NCI-H82 (cell line): ENCODE results near the gene HS3ST5.
"Not testable (repeated sequence)": the region's sequence is repeated elsewhere in the genome, so short reads cannot be mapped to it uniquely, and the experiment has no call there.

ENCODE experiments used
- DNase-seq: peaks from one replicate; lab custom pipeline; 2025; lab: John Stamatoyannopoulos, UW

The HS3ST5 gene

GRCh38 chr6:114153448-114153847 lies 189.4 kb downstream of the HS3ST5 start:
- no peak for DNase-seq

GRCh38 chr6:114151064-114151690 lies 191.6 kb downstream of the HS3ST5 start:
- DNase-seq: no peak

- DNase-seq: not testable (repeated sequence)
Observed at GRCh38 chr6:114149182-114149581, 193.6 kb downstream of the HS3ST5 start.

GRCh38 chr6:114144887-114145851 lies 197.7 kb downstream of the HS3ST5 start:
- DNase-seq: no peak

- no peak for DNase-seq
Observed at GRCh38 chr6:114142258-114142657, 200.6 kb downstream of the HS3ST5 start.

- no peak for DNase-seq
Observed at GRCh38 chr6:114140416-114140815, 202.4 kb downstream of the HS3ST5 start.

GRCh38 chr6:114138577-114139248 lies 204.1 kb downstream of the HS3ST5 start:
- no peak for DNase-seq

- DNase-seq: no peak
Observed at GRCh38 chr6:114135363-114135971, 207.4 kb downstream of the HS3ST5 start.

GRCh38 chr6:114133816-114134215 lies 209.0 kb downstream of the HS3ST5 start:
- no peak for DNase-seq

- DNase-seq: no peak
Observed at GRCh38 chr6:114131945-114132344, 210.9 kb downstream of the HS3ST5 start.

- no peak for DNase-seq
Observed at GRCh38 chr6:114125576-114125975, 217.2 kb downstream of the HS3ST5 start.

- DNase-seq: no peak
Observed at GRCh38 chr6:114121913-114122662, 220.7 kb downstream of the HS3ST5 start.

- no peak for DNase-seq
Observed at GRCh38 chr6:114119056-114119455, 223.8 kb downstream of the HS3ST5 start.

GRCh38 chr6:114115652-114116051 lies 227.2 kb downstream of the HS3ST5 start:
- no peak for DNase-seq

- DNase-seq: peak; percentile 88
Observed at GRCh38 chr6:114108119-114109002, 234.5 kb downstream of the HS3ST5 start.

- DNase-seq: no peak
Observed at GRCh38 chr6:114106020-114106419, 236.8 kb downstream of the HS3ST5 start.

GRCh38 chr6:114101255-114101654 lies 241.6 kb downstream of the HS3ST5 start:
- no peak for DNase-seq

GRCh38 chr6:114100215-114100994 lies 242.4 kb downstream of the HS3ST5 start:
- no peak for DNase-seq

- DNase-seq: peak; percentile 85
Observed at GRCh38 chr6:114096561-114097172, 246.2 kb downstream of the HS3ST5 start.
